GM12865 (cell line): Measurements from ENCODE around the gene PSMG4.

Experiments used
- DNase-seq: peaks from one replicate; pipeline ENCODE4 v3.0.0; 2010; ENCODE audit warnings: low read depth
- H3K4me3 ChIP-seq: 2 replicates; pipeline ENCODE4 v1.5.1; 2011; ENCODE audit warnings: mild to moderate bottlenecking, low read depth, low read length, control low read depth
- TF ChIP-seq, protein P1 (sequence below): IDR thresholded peaks from 2 replicates; pipeline ENCODE4 v1.5.1; 2011; ENCODE audit warnings: low read length, control low read depth, low read depth, inconsistent platforms; ENCODE audit not compliant: insufficient read depth; ENCODE audit errors: missing control alignments

PSMG4 gene

GRCh38 chr6:3284436-3284876 is 25.7 kb downstream of the PSMG4 start:
- DNase-seq, result no peak
- TF ChIP-seq, protein P1, sequence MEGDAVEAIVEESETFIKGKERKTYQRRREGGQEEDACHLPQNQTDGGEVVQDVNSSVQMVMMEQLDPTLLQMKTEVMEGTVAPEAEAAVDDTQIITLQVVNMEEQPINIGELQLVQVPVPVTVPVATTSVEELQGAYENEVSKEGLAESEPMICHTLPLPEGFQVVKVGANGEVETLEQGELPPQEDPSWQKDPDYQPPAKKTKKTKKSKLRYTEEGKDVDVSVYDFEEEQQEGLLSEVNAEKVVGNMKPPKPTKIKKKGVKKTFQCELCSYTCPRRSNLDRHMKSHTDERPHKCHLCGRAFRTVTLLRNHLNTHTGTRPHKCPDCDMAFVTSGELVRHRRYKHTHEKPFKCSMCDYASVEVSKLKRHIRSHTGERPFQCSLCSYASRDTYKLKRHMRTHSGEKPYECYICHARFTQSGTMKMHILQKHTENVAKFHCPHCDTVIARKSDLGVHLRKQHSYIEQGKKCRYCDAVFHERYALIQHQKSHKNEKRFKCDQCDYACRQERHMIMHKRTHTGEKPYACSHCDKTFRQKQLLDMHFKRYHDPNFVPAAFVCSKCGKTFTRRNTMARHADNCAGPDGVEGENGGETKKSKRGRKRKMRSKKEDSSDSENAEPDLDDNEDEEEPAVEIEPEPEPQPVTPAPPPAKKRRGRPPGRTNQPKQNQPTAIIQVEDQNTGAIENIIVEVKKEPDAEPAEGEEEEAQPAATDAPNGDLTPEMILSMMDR, result no peak
- no peak overlapping the region for H3K4me3 ChIP-seq

GRCh38 chr6:3285049-3285639 is 26.4 kb downstream of the PSMG4 start:
- no peak overlapping the region for H3K4me3 ChIP-seq
- TF ChIP-seq, protein P1, result no peak
- no peak for DNase-seq

DNA sequence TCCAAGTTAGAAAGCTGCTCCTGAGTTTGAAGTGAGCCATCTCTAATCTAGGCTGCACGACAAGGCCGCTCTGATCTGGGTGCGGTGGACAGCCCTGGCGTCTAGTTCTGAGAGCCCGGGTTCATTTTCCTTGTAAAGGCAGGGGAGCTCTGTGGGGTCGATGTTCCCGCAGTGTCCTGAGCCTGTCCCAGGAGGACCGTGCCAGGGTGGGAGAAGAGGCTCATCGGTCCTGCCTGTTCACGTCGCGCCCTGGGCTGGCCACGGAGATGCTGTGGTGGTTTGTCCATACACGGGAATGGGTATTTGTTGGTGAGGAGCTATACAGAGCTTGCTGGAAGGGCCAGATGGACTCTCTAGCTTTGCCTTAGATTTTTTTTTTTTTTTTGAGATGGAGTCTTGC is 27.0 kb downstream of the PSMG4 start:
- no peak for DNase-seq
- H3K4me3 ChIP-seq, result no peak overlapping the region
- TF ChIP-seq, protein P1, result no peak

- H3K4me3 ChIP-seq, result no peak overlapping the region
- no peak for DNase-seq
- TF ChIP-seq, protein P1, result no peak
These were observed 28.0 kb downstream of the PSMG4 start for GRCh38 chr6:3286641-3287171.

DNA sequence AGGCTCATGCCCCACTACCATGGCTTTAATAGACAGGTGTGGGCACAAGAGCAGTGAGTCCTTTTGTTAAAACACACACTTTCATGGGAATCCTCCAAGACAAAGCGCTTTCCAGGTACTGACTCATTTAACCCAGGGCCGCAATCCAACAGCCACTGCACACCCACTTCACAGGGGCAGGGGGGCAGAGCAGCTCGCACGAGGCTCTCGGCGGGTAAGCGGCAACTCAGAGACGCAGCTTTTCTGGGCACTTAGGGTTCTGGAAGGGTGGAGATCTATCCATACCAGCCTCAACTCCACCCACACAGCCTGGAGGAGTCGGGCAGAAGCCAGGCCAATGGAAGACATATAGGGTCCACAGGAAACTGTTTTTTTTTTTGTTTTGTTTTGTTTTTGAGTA is 28.6 kb downstream of the PSMG4 start:
- no peak for DNase-seq
- no peak overlapping the region for H3K4me3 ChIP-seq
- TF ChIP-seq, protein P1, result no peak

- no peak overlapping the region for H3K4me3 ChIP-seq
- no peak for DNase-seq
- TF ChIP-seq, protein P1, result no peak
These were observed 29.4 kb downstream of the PSMG4 start for GRCh38 chr6:3287976-3288707.
